Natural killer cell (primary cell): Measurements from ENCODE around the gene PLCB3. TPM values are rescaled to one million over a fixed set of nuclear protein-coding genes. Genes with fewer than 3 reads are reported as not detected.

ENCODE experiments used
- ATAC-seq, 3 donors: fragments of 150-1000 bp in 2 of 3; fragments of 200-7000 bp in 1 of 3; cut with Tn5 transposase; 1 replicate in 1 of 3; 2 replicates in 2 of 3; pipeline ENCODE4 v1.10.0; 2021; ENCODE audit warnings: mild to moderate bottlenecking in 2 of 3, moderate library complexity in 2 of 3
- DNase-seq, 2 donors: peaks; one replicate each; pipeline versions ENCODE4 v3.0.0 to v3.0.0-alpha.2; 2013 to 2021; ENCODE audit warnings: mixed read lengths in 1 of 2
- H3K27ac ChIP-seq: one replicate; pipeline ENCODE4 v1.5.1; 2013; ENCODE audit warnings: mild to moderate bottlenecking, low read length
- H3K27me3 ChIP-seq: one replicate; pipeline ENCODE4 v1.6.1; 2013; ENCODE audit warnings: low read length; ENCODE audit not compliant: control insufficient read depth, insufficient read depth
- H3K36me3 ChIP-seq: one replicate; pipeline ENCODE4 v1.6.1; 2013; ENCODE audit warnings: low read length; ENCODE audit not compliant: control insufficient read depth, insufficient read depth
- H3K4me1 ChIP-seq: one replicate; pipeline ENCODE4 v1.6.1; 2013; ENCODE audit warnings: low read length; ENCODE audit not compliant: control insufficient read depth, insufficient read depth
- H3K4me3 ChIP-seq: one replicate; pipeline ENCODE4 v1.5.1; 2013; ENCODE audit warnings: low read length
- H3K9me3 ChIP-seq: one replicate; pipeline ENCODE4 v1.6.1; 2013; ENCODE audit warnings: low read length; ENCODE audit not compliant: control insufficient read depth, insufficient read depth
- H3K27ac Mint-ChIP-seq, 2 donors: one replicate each; pipeline ENCODE4 v1.8.0; 2022; ENCODE audit warnings: mild to moderate bottlenecking in 2 of 2, mixed read lengths in 2 of 2, moderate library complexity in 1 of 2
- H3K27me3 Mint-ChIP-seq, 2 donors: one replicate each; pipeline ENCODE4 v1.8.0; 2022; ENCODE audit warnings: low read depth in 2 of 2, mixed read lengths in 2 of 2
- H3K36me3 Mint-ChIP-seq: one replicate; pipeline ENCODE4 v1.8.0; 2022; ENCODE audit warnings: mixed read lengths
- H3K4me1 Mint-ChIP-seq, 2 donors: one replicate each; pipeline ENCODE4 v1.8.0; 2022; ENCODE audit warnings: mixed read lengths in 2 of 2
- H3K4me3 Mint-ChIP-seq: one replicate; pipeline ENCODE4 v1.8.0; 2022; ENCODE audit warnings: mild to moderate bottlenecking, moderate library complexity, mixed read lengths
- H3K9me3 Mint-ChIP-seq, 2 donors: one replicate each; pipeline ENCODE4 v1.8.0; 2022; ENCODE audit warnings: mixed read lengths in 2 of 2
- CTCF ChIP-seq: fragments of 200-600 bp; IDR thresholded peaks from one replicate; pipeline ENCODE4 v1.8.0; 2022; ENCODE audit warnings: antibody characterized with exemption
- WGBS: methylation state at CpG from one replicate; pipeline ENCODE4 v1.1.7; 2013; ENCODE audit warnings: missing lambda C conversion rate; ENCODE audit not compliant: insufficient coverage; 5-methylcytosine and 5-hydroxymethylcytosine counted together
- intact Hi-C: fragments of 100-400 bp; cut with micrococcal nuclease; formaldehyde crosslinking; loops from one replicate; pipeline ENCODE4 v1.14.2; 2022
- total RNA-seq, 4 donors: library from RNA; stranded (reverse); fragments of 120-200 nt in 1 of 4; gene quantifications; one replicate each; pipeline versions ENCODE4 v1.2.3 to v1.2.4, GENCODE V29; 2013 to 2022

The PLCB3 gene
- total RNA-seq, 3 donors from 2014 or later (not counting 1 experiment from before 2014, with no cell fraction given), result 5.4 to 7.6 (median 5.5) TPM

DNA sequence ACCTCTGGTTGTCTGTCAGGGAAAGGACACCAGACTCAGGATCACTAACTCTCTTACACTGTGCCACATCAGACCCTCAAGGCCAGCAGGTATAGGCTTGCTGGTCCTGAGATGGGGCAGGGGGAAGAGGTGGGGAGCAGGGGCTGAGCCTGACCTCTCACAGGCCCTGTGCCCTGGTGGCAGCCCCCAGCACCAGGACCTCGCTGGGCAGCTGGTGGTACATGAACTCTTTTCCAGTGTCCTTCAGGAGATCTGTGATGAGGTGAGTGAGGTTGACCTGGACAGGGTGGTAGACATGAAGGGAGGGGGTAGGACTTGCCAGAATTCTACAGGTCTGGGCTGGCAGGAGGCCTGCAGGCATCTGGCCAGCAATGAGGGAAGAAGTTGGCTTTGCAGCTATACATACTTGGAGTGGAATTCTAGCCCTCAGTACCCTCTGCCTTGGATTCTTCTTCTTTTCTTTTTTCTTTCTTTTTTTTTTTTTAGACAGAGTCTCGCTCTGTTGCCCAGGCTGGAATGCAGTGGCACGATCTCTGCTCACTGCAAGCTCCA is 23.8 kb upstream of the PLCB3 start:
- Mint-ChIP-seq H3K9me3 (no peaks in the 10 kb centered on the region), H3K4me1 (peaks cover 24 to 52% of the 10 kb centered on the region in 2 donors), H3K27me3 (no peaks in the 10 kb centered on the region), H3K27ac (peak overlapping the region; percentile 82 to 85), H3K36me3 (no peaks in the 10 kb centered on the region), H3K4me3 (peak overlapping the region; percentile 88)
- Histone ChIP-seq H3K4me1 (peaks cover 62% of the 10 kb centered on the region), H3K9me3 (no peaks in the 10 kb centered on the region), H3K27ac (peak overlapping the region; percentile 67), H3K27me3 (no peaks in the 10 kb centered on the region), H3K4me3 (peak overlapping the region; percentile 74), H3K36me3 (peaks cover 14% of the 10 kb centered on the region)
- DNase-seq (no peak), ATAC-seq (no peak)
- intact Hi-C loops, result no loop called here
- no peak for TF ChIP-seq CTCF
- WGBS, result 76% methylated on average over 3 of the region's 3 CpGs

- H3K27ac ChIP-seq, result peak overlapping the region; percentile 95
- H3K4me1 Mint-ChIP-seq, result peaks cover 24 to 53% of the 10 kb centered on the region in 2 donors
- no peaks in the 10 kb centered on the region for H3K9me3 Mint-ChIP-seq
- DNase-seq (no peak), ATAC-seq (no peak)
- peaks cover 71% of the 10 kb centered on the region for H3K4me1 ChIP-seq
- no peaks in the 10 kb centered on the region for H3K9me3 ChIP-seq
- no peaks in the 10 kb centered on the region for H3K27me3 ChIP-seq
- H3K27me3 Mint-ChIP-seq, result no peaks in the 10 kb centered on the region
- peak overlapping the region; percentile 94 for H3K4me3 Mint-ChIP-seq
- no peak for TF ChIP-seq CTCF
- WGBS, result 92% methylated on average over 10 of the region's 12 CpGs
- no peak overlapping the region for H3K4me3 ChIP-seq
- H3K36me3 ChIP-seq, result no peaks in the 10 kb centered on the region
- intact Hi-C loops, result no loop called here
- no peaks in the 10 kb centered on the region for H3K36me3 Mint-ChIP-seq
- H3K27ac Mint-ChIP-seq, result peak overlapping the region; percentile 93 to 97
These were observed 22.1 kb upstream of the PLCB3 start for GRCh38 chr11:64229090-64229743.

DNA sequence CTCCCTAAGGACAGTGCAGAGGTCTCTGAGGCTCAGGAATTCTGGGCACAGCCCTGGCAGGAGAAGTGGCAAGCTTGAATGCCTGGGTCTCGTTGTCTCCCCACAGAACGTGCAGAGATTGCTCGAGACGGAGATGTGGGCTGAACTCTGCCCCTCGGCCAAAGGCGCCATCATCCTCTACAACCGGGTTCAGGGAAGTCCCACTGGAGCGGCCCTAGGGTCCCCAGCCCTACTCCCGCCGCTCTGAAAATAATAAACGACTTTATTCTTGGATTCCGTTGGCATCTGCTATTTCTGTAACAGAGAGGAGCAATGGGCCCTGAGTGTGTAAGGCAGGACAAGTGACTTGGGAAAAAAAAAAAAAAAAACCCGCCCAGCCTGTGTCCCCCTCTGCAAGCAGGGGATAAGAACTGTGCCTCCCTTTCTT is 21.6 kb upstream of the PLCB3 start:
- Mint-ChIP-seq H3K27me3 (no peaks in the 10 kb centered on the region), H3K27ac (peak overlapping the region; percentile 93 to 97), H3K36me3 (no peaks in the 10 kb centered on the region), H3K4me3 (peak overlapping the region; percentile 94), H3K4me1 (peaks cover 24 to 50% of the 10 kb centered on the region in 2 donors), H3K9me3 (no peaks in the 10 kb centered on the region)
- 61% methylated on average over 13 of the region's 13 CpGs for WGBS
- intact Hi-C loops, result loop anchor here (1.0 kb wide), 4 partner anchors 12 to 43 kb away; partner anchors contain the start of genes FKBP2 and STIP1
- Histone ChIP-seq H3K4me3 (peak overlapping the region; percentile 93), H3K36me3 (no peaks in the 10 kb centered on the region), H3K27me3 (no peaks in the 10 kb centered on the region), H3K4me1 (peaks cover 67% of the 10 kb centered on the region), H3K27ac (peak overlapping the region; percentile 95), H3K9me3 (no peaks in the 10 kb centered on the region)
- no peak for TF ChIP-seq CTCF
- DNase-seq (peak in 1 of 2 donors; percentile 16), ATAC-seq (no peak)
